GM12878 (cell line): ENCODE data around the gene NOS1AP. TPM values are rescaled to one million over a fixed set of nuclear protein-coding genes. Genes with fewer than 3 reads are reported as not detected.

Source experiments
- ATAC-seq: fragments of 200-7000 bp; cut with Tn5 transposase; 3 replicates; pipeline ENCODE4 v1.9.1; 2020; ENCODE audit warnings: mild to moderate bottlenecking, moderate library complexity
- BruUV-seq: library from RNA; stranded (reverse); fragments of 400-500 nt; replicated peaks from 2 replicates; lab custom pipeline; 2021; lab: Mats Ljungman, UMichigan
- CTCF ChIA-PET: fragments of 300-600 bp; sonication (Branson Sonifier 250); formaldehyde crosslinking; extraction: SDS; loops from one replicate; lab custom pipeline; 2021; ENCODE audit warnings: inconsistent platforms; lab: Yijun Ruan, JAX
- POLR2A ChIA-PET: fragments of 350-600 bp; formaldehyde crosslinking; extraction: SDS; loops from one replicate; lab custom pipeline; 2021; ENCODE audit warnings: inconsistent platforms; lab: Charles Lee
- RAD21 ChIA-PET: fragments of 300-600 bp; sonication (Branson Sonifier 250); formaldehyde crosslinking; loops from one replicate; lab custom pipeline; 2023; ENCODE audit warnings: antibody characterized with exemption; ENCODE audit not compliant: unreplicated experiment; lab: Charles Lee
- SMC1A ChIA-PET: fragments of 300-600 bp; sonication (Branson Sonifier 250); formaldehyde crosslinking; loops from one replicate; lab custom pipeline; 2023; ENCODE audit not compliant: unreplicated experiment, uncharacterized antibody; lab: Charles Lee
- DNase-seq: peaks from one replicate; pipeline ENCODE4 v3.0.0-alpha.2; 2011; ENCODE audit warnings: low read depth, low spot score
- FAIRE-seq: peaks from 3 replicates; lab custom pipeline; 2011; peaks lifted over from hg19 to GRCh38; lab: Jason Lieb, UNC
- H2AFZ ChIP-seq: 2 replicates; pipeline ENCODE4 v1.6.0; 2011; ENCODE audit warnings: low read depth, low read length, control low read depth; ENCODE audit not compliant: control insufficient read depth
- H3K27ac ChIP-seq: 2 replicates; pipeline ENCODE4 v1.5.1; 2011; ENCODE audit warnings: control low read depth; ENCODE audit not compliant: control insufficient read depth, insufficient read depth
- H3K27me3 ChIP-seq, 2 experiments: replicated peaks in 1 of 2; 2 replicates each; pipeline versions ENCODE4 v1.6.0 to v1.6.1; 2011; ENCODE audit warnings: low read length in 1 of 2; ENCODE audit not compliant: control insufficient read depth in 2 of 2, insufficient read depth in 2 of 2
- H3K36me3 ChIP-seq, 2 experiments: 2 replicates each; pipeline ENCODE4 v1.5.1; 2011; ENCODE audit warnings: low read length in 1 of 2; ENCODE audit not compliant: control insufficient read depth in 2 of 2, insufficient read depth in 2 of 2
- H3K4me1 ChIP-seq: 2 replicates; pipeline ENCODE4 v1.6.1; 2011; ENCODE audit warnings: mild to moderate bottlenecking, low read length, moderate library complexity, mixed read lengths; ENCODE audit not compliant: control insufficient read depth, insufficient read depth
- H3K4me2 ChIP-seq: 2 replicates; pipeline ENCODE4 v1.6.0; 2011; ENCODE audit warnings: control low read depth; ENCODE audit not compliant: control insufficient read depth, insufficient read depth
- H3K4me3 ChIP-seq: fragments of 200-600 bp; sonication (generic); 2 replicates; pipeline ENCODE4 v1.5.1; 2016
- H3K79me2 ChIP-seq: 2 replicates; pipeline ENCODE4 v1.6.0; 2011; ENCODE audit warnings: low read length; ENCODE audit not compliant: control insufficient read depth, insufficient read depth
- H3K9ac ChIP-seq: 2 replicates; pipeline ENCODE4 v1.8.0; 2011; ENCODE audit warnings: low read length, control low read depth, mixed read lengths; ENCODE audit not compliant: control insufficient read depth, insufficient read depth
- H3K9me3 ChIP-seq: replicated peaks from 3 replicates; pipeline ENCODE4 v1.5.1; 2011; ENCODE audit warnings: mild to moderate bottlenecking, low read length; ENCODE audit not compliant: control insufficient read depth, insufficient read depth
- H4K20me1 ChIP-seq: 2 replicates; pipeline ENCODE4 v1.6.0; 2011; ENCODE audit not compliant: control insufficient read depth, insufficient read depth
- GABPA ChIP-seq: IDR thresholded peaks from 2 replicates; pipeline ENCODE4 v1.6.1; 2014; ENCODE audit warnings: antibody characterized with exemption, low read depth, mild to moderate bottlenecking, inconsistent platforms
- NBN ChIP-seq: fragments of 450-650 bp; IDR thresholded peaks from 2 replicates; pipeline ENCODE4 v1.6.1; 2016
- SMAD5 ChIP-seq: IDR thresholded peaks from 2 replicates; pipeline ENCODE4 v1.6.1; 2016; ENCODE audit warnings: antibody characterized with exemption, low read depth
- STAT3 ChIP-seq: IDR thresholded peaks from 2 replicates; pipeline ENCODE4 v1.6.1; 2011; ENCODE audit warnings: low read depth, low read length, improper control_type of control experiment
- ZBED1 ChIP-seq: IDR thresholded peaks from 2 replicates; pipeline ENCODE4 v1.6.1; 2016; ENCODE audit warnings: borderline replicate concordance
- WGBS: methylation state at CpG from one replicate; pipeline ENCODE4 v1.1.6; 2016; ENCODE audit warnings: low lambda C conversion rate; ENCODE audit not compliant: insufficient replicate concordance, insufficient coverage; ENCODE audit errors: missing lambda C conversion rate; 5-methylcytosine and 5-hydroxymethylcytosine counted together
- in situ Hi-C: fragments of 300-500 bp; cut with MboI; formaldehyde crosslinking; loops from 9 replicates; pipeline ENCODE4 v1.14.3; 2018; ENCODE audit warnings: mixed read lengths
- intact Hi-C: fragments of 100-400 bp; cut with micrococcal nuclease; formaldehyde crosslinking; loops from one replicate; pipeline ENCODE4 v1.14.2; 2022; ENCODE audit not compliant: unreplicated experiment
- polyA plus RNA-seq, 11 experiments: library from polyadenylated mRNA; depleted of rRNA in 4 of 11; unstranded in 6 of 11; stranded (reverse) in 5 of 11; fragments of >200 nt; fragmentation: Nextera tagmentation in 4 of 11; fragmentation: Illumina TruSeq in 1 of 11; extraction: Ambion mirVana in 4 of 11; extraction: Trizol in 1 of 11; gene quantifications; 1 replicate in 1 of 11; 2 replicates in 10 of 11; pipeline versions ENCODE4 v1.2.1 to v1.2.3, GENCODE V29; 2011 to 2016; ENCODE audit warnings: inconsistent platforms in 2 of 11, missing spikeins in 2 of 11, low read depth in 1 of 11
- total RNA-seq, 4 experiments: library from RNA; depleted of rRNA in 3 of 4; stranded (reverse); fragments of >200 nt in 3 of 4; fragmentation: Illumina TruSeq in 1 of 4; extraction: Trizol in 1 of 4; gene quantifications; 2 replicates each; pipeline versions ENCODE4 v1.2.1 to v1.2.3, GENCODE V29; 2013 to 2021
- TF ChIP-seq, protein P1 (sequence below): fragments of 450-650 bp; IDR thresholded peaks from 2 replicates; pipeline ENCODE4 v1.6.1; 2016; ENCODE audit warnings: mild to moderate bottlenecking
- TF ChIP-seq, protein P2 (sequence below), 3 experiments: IDR thresholded peaks in 2 of 3; conservative IDR thresholded peaks in 1 of 3; 2 replicates each; pipeline ENCODE4 v1.5.1; 2011; ENCODE audit warnings: low read depth in 3 of 3, low read length in 3 of 3, mild to moderate bottlenecking in 3 of 3, control low read depth in 2 of 3, moderate library complexity in 2 of 3, inconsistent platforms in 1 of 3, mixed read lengths in 1 of 3; ENCODE audit not compliant: control insufficient read depth in 2 of 3, insufficient read depth in 1 of 3; ENCODE audit errors: extremely low read depth in 1 of 3
- TF ChIP-seq, protein P3 (sequence below): IDR thresholded peaks from 2 replicates; pipeline ENCODE4 v1.6.1; 2012; ENCODE audit warnings: low read depth, low read length, improper control_type of control experiment
- TF ChIP-seq, protein P4 (sequence below): IDR thresholded peaks from 2 replicates; pipeline ENCODE4 v1.6.1; 2012; ENCODE audit warnings: low read depth, low read length, improper control_type of control experiment

Gene NOS1AP
- total and polyA plus RNA-seq, 10 of the 15 experiments (the other 5 are each of a cell fraction or from before 2014, with no cell fraction given) = 0.03 to 0.15 TPM; not detected in 8

DNA sequence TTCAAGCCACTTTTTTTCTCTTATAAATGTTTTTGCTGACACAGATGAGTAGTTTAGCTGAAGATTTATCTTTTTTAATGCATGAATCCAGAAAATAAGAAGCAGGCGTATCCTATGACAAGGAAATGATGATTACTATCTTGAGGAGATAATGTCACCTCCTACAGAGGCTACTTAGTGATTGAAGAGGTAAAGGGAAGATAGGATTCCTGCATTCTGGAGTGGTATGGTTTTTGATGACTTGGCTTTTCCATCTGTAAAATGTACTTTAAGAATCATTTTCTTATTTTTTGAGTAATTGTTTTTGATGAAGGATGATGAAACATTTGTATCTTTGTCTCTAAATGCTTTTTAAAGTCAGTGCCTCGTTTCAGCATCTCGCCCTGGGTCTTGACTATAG lies 184.3 kb downstream of the NOS1AP start:
- Histone ChIP-seq H3K27ac (no peak overlapping the region), H3K9ac (no peak overlapping the region), H3K4me2 (no peak overlapping the region), H3K27me3 (no peaks in the 10 kb centered on the region), H4K20me1 (no peaks in the 10 kb centered on the region), H3K79me2 (no peaks in the 10 kb centered on the region), H3K4me3 (no peak overlapping the region), H3K9me3 (no peaks in the 10 kb centered on the region), H3K4me1 (no peaks in the 10 kb centered on the region), H3K36me3 (no peaks in the 10 kb centered on the region), H2AFZ (no peak overlapping the region)
- whole genome bisulfite sequencing = 9% methylated on average over 3 of the region's 3 CpGs
- ChIA-PET CTCF (no interaction called here), RAD21 (no interaction called here), POLR2A (no interaction called here), SMC1A (no interaction called here)
- FAIRE-seq = no peak
- no peak for TF ChIP-seq STAT3
- in situ Hi-C loops (no loop called here), intact Hi-C loops (no loop called here)
- no peak for DNase-seq
- ATAC-seq = no peak
- no TSS peak for BruUV-seq

DNA sequence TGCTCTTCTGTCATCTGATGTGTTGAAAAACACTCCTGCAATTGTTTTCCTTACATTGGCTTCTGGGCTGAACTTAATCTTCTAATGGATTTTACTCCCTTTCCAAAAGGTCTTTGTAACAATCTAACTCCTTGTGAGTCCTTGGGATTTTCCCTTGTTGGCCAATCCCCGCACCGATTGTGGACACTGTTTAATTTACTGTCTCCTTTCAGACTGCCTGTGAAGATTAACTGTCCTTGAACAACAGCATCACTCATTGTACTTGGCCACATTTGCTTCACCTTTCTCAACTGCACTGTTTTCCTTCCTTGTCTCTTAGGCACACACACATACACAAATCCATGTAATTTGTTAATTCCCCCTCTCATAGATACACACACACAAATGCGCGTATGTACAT lies 186.8 kb downstream of the NOS1AP start:
- ChIA-PET RAD21 (no interaction called here), CTCF (no interaction called here), POLR2A (no interaction called here), SMC1A (no interaction called here)
- no peak for DNase-seq
- no peak for ATAC-seq
- Histone ChIP-seq H3K4me2 (no peak overlapping the region), H3K4me3 (no peak overlapping the region), H3K36me3 (no peaks in the 10 kb centered on the region), H2AFZ (no peak overlapping the region), H3K4me1 (no peaks in the 10 kb centered on the region), H3K27ac (no peak overlapping the region), H3K9me3 (no peaks in the 10 kb centered on the region), H4K20me1 (no peaks in the 10 kb centered on the region), H3K9ac (no peak overlapping the region), H3K27me3 (no peaks in the 10 kb centered on the region; a peak in 1 of 4 replicates), H3K79me2 (no peaks in the 10 kb centered on the region)
- FAIRE-seq = no peak
- TF ChIP-seq, protein P1, sequence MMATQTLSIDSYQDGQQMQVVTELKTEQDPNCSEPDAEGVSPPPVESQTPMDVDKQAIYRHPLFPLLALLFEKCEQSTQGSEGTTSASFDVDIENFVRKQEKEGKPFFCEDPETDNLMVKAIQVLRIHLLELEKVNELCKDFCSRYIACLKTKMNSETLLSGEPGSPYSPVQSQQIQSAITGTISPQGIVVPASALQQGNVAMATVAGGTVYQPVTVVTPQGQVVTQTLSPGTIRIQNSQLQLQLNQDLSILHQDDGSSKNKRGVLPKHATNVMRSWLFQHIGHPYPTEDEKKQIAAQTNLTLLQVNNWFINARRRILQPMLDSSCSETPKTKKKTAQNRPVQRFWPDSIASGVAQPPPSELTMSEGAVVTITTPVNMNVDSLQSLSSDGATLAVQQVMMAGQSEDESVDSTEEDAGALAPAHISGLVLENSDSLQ = no peak
- TF ChIP-seq, protein P2, sequence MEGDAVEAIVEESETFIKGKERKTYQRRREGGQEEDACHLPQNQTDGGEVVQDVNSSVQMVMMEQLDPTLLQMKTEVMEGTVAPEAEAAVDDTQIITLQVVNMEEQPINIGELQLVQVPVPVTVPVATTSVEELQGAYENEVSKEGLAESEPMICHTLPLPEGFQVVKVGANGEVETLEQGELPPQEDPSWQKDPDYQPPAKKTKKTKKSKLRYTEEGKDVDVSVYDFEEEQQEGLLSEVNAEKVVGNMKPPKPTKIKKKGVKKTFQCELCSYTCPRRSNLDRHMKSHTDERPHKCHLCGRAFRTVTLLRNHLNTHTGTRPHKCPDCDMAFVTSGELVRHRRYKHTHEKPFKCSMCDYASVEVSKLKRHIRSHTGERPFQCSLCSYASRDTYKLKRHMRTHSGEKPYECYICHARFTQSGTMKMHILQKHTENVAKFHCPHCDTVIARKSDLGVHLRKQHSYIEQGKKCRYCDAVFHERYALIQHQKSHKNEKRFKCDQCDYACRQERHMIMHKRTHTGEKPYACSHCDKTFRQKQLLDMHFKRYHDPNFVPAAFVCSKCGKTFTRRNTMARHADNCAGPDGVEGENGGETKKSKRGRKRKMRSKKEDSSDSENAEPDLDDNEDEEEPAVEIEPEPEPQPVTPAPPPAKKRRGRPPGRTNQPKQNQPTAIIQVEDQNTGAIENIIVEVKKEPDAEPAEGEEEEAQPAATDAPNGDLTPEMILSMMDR (IDR thresholded peaks at IDR 0.05 in 2 of 3, conservative IDR thresholded peaks at IDR 0.05 in 1 of 3; ENCODE audit: control insufficient read depth in 2 of 3, extremely low read depth in 1 of 3, insufficient read depth in 1 of 3, low read depth in 3 of 3, low read length in 3 of 3) = no peak
- TF ChIP-seq ZBED1 (no peak), SMAD5 (no peak), NBN (no peak), GABPA (no peak)
- TF ChIP-seq, protein P3, sequence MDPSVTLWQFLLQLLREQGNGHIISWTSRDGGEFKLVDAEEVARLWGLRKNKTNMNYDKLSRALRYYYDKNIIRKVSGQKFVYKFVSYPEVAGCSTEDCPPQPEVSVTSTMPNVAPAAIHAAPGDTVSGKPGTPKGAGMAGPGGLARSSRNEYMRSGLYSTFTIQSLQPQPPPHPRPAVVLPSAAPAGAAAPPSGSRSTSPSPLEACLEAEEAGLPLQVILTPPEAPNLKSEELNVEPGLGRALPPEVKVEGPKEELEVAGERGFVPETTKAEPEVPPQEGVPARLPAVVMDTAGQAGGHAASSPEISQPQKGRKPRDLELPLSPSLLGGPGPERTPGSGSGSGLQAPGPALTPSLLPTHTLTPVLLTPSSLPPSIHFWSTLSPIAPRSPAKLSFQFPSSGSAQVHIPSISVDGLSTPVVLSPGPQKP = no peak
- TF ChIP-seq, protein P4, sequence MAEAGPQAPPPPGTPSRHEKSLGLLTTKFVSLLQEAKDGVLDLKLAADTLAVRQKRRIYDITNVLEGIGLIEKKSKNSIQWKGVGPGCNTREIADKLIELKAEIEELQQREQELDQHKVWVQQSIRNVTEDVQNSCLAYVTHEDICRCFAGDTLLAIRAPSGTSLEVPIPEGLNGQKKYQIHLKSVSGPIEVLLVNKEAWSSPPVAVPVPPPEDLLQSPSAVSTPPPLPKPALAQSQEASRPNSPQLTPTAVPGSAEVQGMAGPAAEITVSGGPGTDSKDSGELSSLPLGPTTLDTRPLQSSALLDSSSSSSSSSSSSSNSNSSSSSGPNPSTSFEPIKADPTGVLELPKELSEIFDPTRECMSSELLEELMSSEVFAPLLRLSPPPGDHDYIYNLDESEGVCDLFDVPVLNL = no peak
- WGBS = 84% methylated on average over 4 of the region's 4 CpGs
- in situ Hi-C loops = no loop called here
- intact Hi-C loops = no loop called here
- no TSS peak for BruUV-seq
